HEK293T (cell line): Measurements from ENCODE around the gene COBLL1.

ENCODE experiments used
- CTCF ChIA-PET: fragments of 350-600 bp; formaldehyde crosslinking; extraction: SDS; loops from one replicate; lab custom pipeline; 2021; ENCODE audit warnings: antibody characterized with exemption, inconsistent platforms; lab: Yijun Ruan, JAX
- POLR2A ChIA-PET: fragments of 350-600 bp; formaldehyde crosslinking; extraction: SDS; loops from one replicate; lab custom pipeline; 2020; ENCODE audit warnings: antibody characterized with exemption, inconsistent platforms; lab: Yijun Ruan, JAX
- DNase-seq: peaks from one replicate; pipeline ENCODE4 v3.0.0; 2012; ENCODE audit warnings: mixed read lengths; ENCODE audit errors: extremely low spot score
- ARNT ChIP-seq: fragments of 450-650 bp; IDR thresholded peaks from 2 replicates; pipeline ENCODE4 v1.6.1; 2017; ENCODE audit warnings: mild to moderate bottlenecking
- BHLHE40 ChIP-seq: fragments of 450-650 bp; IDR thresholded peaks from 2 replicates; pipeline ENCODE4 v1.6.1; 2016; ENCODE audit warnings: mild to moderate bottlenecking, moderate library complexity, borderline replicate concordance
- CTBP1 ChIP-seq: fragments of 450-650 bp; IDR thresholded peaks from 2 replicates; pipeline ENCODE4 v1.6.1; 2016; ENCODE audit warnings: borderline replicate concordance
- ELF4 ChIP-seq: fragments of 450-650 bp; IDR thresholded peaks from 2 replicates; pipeline ENCODE4 v1.6.1; 2017; ENCODE audit warnings: antibody characterized with exemption
- FOXA1 ChIP-seq: fragments of 450-650 bp; IDR thresholded peaks from 2 replicates; pipeline ENCODE4 v1.6.1; 2016; ENCODE audit warnings: mild to moderate bottlenecking
- FOXK2 ChIP-seq: fragments of 450-650 bp; IDR thresholded peaks from 2 replicates; pipeline ENCODE4 v1.6.1; 2016; ENCODE audit warnings: mild to moderate bottlenecking
- FOXM1 ChIP-seq: fragments of 450-650 bp; IDR thresholded peaks from 2 replicates; pipeline ENCODE4 v1.6.1; 2017; ENCODE audit warnings: mild to moderate bottlenecking, borderline replicate concordance
- HDGF ChIP-seq: fragments of 450-650 bp; IDR thresholded peaks from 2 replicates; pipeline ENCODE4 v1.6.1; 2017; ENCODE audit warnings: antibody characterized with exemption, borderline replicate concordance
- L3MBTL2 ChIP-seq: fragments of 450-650 bp; conservative IDR thresholded peaks from 2 replicates; pipeline ENCODE4 v1.6.1; 2016; ENCODE audit warnings: mild to moderate bottlenecking
- LEF1 ChIP-seq: fragments of 450-650 bp; IDR thresholded peaks from 2 replicates; pipeline ENCODE4 v1.6.1; 2017; ENCODE audit warnings: mild to moderate bottlenecking, borderline replicate concordance
- NFRKB ChIP-seq: fragments of 450-650 bp; IDR thresholded peaks from 2 replicates; pipeline ENCODE4 v1.6.1; 2016; ENCODE audit warnings: mild to moderate bottlenecking, moderate library complexity
- SP1 ChIP-seq: fragments of 450-650 bp; IDR thresholded peaks from 2 replicates; pipeline ENCODE4 v1.6.1; 2017
- SUZ12 ChIP-seq: fragments of 450-650 bp; IDR thresholded peaks from 2 replicates; pipeline ENCODE4 v1.6.1; 2016; ENCODE audit warnings: mild to moderate bottlenecking
- TARDBP ChIP-seq: fragments of 450-650 bp; IDR thresholded peaks from 2 replicates; pipeline ENCODE4 v1.6.1; 2016
- ZNF384 ChIP-seq: fragments of 450-650 bp; IDR thresholded peaks from 2 replicates; pipeline ENCODE4 v1.6.1; 2016
- TF ChIP-seq, protein P1 (sequence below): fragments of 450-650 bp; IDR thresholded peaks from 2 replicates; pipeline ENCODE4 v1.6.1; 2016

Gene COBLL1

DNA sequence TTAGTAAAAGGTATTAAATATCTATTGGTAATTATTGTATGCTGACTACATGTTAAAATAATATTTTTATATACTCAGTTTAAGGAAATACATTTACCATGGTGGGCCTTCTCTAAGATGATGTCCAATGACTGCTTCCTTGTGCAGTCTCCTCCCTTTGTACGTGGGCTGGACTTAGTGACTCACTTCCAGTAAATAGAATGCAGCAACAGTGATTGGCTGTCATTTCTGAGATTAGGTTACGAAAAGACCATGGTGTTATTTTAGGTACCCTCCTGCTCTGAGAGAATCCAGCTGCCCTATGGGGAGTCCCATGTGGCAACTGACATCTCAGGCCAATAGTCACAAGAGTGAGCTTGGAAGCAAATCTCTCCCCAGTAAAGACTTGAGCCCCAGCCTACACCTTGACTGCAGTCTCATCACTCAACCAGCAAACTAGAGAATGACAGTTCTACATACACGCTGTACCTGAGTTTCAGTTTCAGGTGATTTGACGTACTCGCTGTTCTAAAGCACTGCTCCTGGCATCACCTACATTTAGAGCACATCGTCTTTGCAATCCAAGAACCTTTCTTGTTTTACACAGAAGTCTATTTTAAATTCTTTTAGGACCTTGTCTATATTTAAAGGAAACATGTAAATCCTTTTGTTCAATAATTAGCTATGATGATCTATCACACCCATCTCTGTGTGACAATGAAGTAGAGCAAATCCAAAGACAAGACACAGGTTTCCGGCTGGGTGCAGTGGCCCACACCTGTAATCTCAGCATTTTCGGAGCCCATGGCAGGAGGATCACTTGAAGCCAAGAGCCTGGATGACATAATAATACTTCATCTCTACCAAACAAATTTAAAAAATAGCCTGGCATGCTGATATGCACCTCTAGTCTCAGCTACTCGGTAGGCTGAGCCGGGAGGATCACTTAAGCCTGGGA lies 87.2 kb downstream of the COBLL1 start:
- POLR2A ChIA-PET, result no interaction called here

DNA sequence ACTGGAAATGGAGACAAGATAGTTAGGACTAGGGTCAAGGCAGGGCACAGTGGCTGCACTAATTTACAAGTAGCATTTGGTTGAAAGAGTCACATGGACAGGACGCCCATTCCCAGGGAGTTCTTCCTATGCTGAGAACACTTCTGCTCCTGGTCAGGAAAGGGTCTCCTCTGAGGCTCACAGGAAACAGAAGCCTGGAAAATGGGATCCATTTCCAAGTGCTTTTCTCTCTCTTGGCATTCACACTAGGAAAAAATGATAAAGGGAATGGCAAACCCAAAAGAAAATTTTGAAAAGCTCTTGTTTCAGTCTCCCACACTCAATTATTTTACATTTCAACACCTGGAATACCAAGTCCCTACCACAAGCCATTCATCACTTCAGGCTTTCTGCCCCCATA lies 88.7 kb downstream of the COBLL1 start:
- DNase-seq, result no peak
- ChIA-PET CTCF (interaction anchor here (0.7 kb wide), 1 partner anchor 138 kb away, joined by 5 read pairs; no protein-coding TSS in a partner anchor), POLR2A (no interaction called here)
- TF ChIP-seq FOXA1 (no peak), L3MBTL2 (no peak), LEF1 (no peak), FOXM1 (no peak), ZNF384 (no peak), FOXK2 (no peak), SUZ12 (no peak), ELF4 (no peak), NFRKB (no peak), TARDBP (no peak)

More for the DNA sequence above, 87.2 kb downstream of the COBLL1 start:
- CTCF ChIA-PET, result no interaction called here
- no peak for DNase-seq
- TF ChIP-seq TARDBP (no peak), SUZ12 (no peak), FOXM1 (no peak), CTBP1 (no peak), NFRKB (no peak), BHLHE40 (no peak), SP1 (no peak), ELF4 (no peak), L3MBTL2 (no peak), LEF1 (no peak), HDGF (no peak), ZNF384 (no peak), ARNT (no peak), FOXK2 (no peak), FOXA1 (no peak)
- TF ChIP-seq, protein P1, sequence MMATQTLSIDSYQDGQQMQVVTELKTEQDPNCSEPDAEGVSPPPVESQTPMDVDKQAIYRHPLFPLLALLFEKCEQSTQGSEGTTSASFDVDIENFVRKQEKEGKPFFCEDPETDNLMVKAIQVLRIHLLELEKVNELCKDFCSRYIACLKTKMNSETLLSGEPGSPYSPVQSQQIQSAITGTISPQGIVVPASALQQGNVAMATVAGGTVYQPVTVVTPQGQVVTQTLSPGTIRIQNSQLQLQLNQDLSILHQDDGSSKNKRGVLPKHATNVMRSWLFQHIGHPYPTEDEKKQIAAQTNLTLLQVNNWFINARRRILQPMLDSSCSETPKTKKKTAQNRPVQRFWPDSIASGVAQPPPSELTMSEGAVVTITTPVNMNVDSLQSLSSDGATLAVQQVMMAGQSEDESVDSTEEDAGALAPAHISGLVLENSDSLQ, result no peak

DNA sequence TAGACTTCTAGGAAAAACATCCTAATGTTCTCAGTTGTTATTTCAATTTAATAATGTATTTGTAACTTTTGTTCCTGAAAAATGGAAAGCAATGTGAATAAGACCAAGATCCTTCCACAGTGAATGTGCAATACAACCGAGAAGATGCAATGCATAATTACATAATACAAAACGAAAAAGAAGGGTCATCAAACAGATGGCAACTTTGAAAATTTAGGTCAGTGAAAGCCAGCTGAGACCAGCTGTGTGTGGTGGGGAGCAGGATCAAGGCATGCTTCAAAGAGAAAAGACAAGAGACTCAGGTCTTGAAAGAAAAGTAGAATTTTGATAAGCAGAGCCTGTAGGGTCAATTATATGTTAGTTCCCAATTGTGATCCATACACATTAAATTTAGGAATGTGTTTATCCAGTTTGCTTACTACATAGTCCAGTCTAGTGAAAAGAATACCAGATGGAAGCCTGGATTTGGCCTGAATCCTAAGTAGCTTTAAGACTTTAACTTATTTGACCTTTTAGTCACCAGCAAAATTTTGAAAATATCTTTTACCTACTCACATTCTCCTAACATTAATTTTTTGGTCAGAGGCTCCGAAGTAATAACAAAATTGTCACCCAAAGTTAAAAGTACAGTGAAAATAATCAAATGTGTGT lies 93.7 kb downstream of the COBLL1 start:
- DNase-seq, result no peak
- ChIA-PET CTCF (no interaction called here), POLR2A (no interaction called here)
- no peak for TF ChIP-seq FOXM1
- TF ChIP-seq, protein P1, result no peak
- no peak for TF ChIP-seq ZNF384
- no peak for TF ChIP-seq ARNT
- TF ChIP-seq LEF1, result no peak
- TF ChIP-seq NFRKB, result no peak
- no peak for TF ChIP-seq ELF4
- TF ChIP-seq SP1, result no peak
- TF ChIP-seq L3MBTL2, result no peak
- TF ChIP-seq HDGF, result no peak
- TF ChIP-seq TARDBP, result no peak
- TF ChIP-seq BHLHE40, result no peak
- TF ChIP-seq CTBP1, result no peak
- no peak for TF ChIP-seq FOXA1

DNA sequence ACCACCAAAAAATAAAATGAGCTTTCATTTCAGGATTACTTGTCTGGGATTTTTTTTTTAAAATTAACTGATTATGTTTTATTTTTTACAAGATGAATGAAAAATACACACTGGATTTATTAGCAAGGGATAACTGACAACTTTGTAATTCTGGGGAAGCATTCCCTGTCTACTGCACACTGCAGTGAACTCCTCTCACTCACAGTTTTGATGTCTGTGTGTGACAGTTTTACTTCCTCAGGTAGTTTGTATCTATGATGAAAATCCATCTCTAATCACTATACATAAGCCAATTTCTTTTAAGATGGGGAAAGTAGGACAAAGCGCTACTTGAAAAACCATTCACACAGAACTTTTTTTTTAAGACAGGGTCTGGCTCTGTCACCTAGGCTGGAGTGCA lies 94.5 kb downstream of the COBLL1 start:
- CTCF ChIA-PET, result no interaction called here
- DNase-seq, result no peak

DNA sequence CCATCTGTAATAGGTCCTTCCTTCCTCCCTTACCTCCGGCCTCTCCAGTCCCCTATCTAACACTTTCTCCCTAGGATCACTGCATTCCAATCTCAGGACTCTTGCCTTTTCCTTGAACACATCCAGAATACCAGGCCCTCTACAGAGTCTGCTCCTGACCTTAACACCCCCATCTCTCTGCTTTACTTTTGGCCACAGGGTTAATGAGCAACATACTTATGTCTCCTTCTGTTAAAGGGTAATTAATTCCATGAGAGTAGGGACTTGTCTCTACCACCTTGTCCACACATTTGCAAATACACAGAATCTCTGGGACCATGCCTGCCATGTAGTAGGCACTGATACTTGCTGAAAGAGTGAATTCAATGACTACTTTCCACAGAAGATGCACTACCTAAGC lies 94.9 kb downstream of the COBLL1 start:
- CTCF ChIA-PET, result no interaction called here
- POLR2A ChIA-PET, result no interaction called here
- no peak for TF ChIP-seq LEF1
- no peak for TF ChIP-seq ARNT
- no peak for TF ChIP-seq BHLHE40
- no peak for TF ChIP-seq FOXA1
- TF ChIP-seq SP1, result no peak
- no peak for TF ChIP-seq NFRKB
- no peak for TF ChIP-seq SUZ12
- TF ChIP-seq, protein P1, result no peak
- no peak for TF ChIP-seq FOXK2
- TF ChIP-seq L3MBTL2, result no peak
- no peak for TF ChIP-seq CTBP1
- TF ChIP-seq TARDBP, result no peak
- no peak for TF ChIP-seq ZNF384
- no peak for TF ChIP-seq FOXM1
- TF ChIP-seq ELF4, result no peak
- no peak for TF ChIP-seq HDGF
- DNase-seq, result no peak

More for the DNA sequence above, 94.5 kb downstream of the COBLL1 start:
- TF ChIP-seq FOXA1 (no peak), ZNF384 (no peak), HDGF (no peak), BHLHE40 (no peak), SUZ12 (no peak), CTBP1 (no peak), SP1 (no peak), FOXM1 (no peak), ELF4 (no peak), LEF1 (no peak)
- POLR2A ChIA-PET, result no interaction called here
